ENCODE measurements around the gene GPR37.

GRCh38 chr7:124779194-124779593 lies 13.6 kb upstream of the GPR37 start:
- TF ChIP-seq CTCF (IDR thresholded peaks at IDR 0.05; ENCODE audit: low read depth, low read length) (no peak), POLR2A (IDR thresholded peaks at IDR 0.05; ENCODE audit: extremely low read depth, insufficient read length) (no peak)
- TF ChIP-seq, protein P1, sequence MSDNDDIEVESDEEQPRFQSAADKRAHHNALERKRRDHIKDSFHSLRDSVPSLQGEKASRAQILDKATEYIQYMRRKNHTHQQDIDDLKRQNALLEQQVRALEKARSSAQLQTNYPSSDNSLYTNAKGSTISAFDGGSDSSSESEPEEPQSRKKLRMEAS (IDR thresholded peaks at IDR 0.05; ENCODE audit: low read depth, low read length): no peak

Measured in NB4 (cell line).